Thyroid gland (tissue), 4 donors: Measurements from ENCODE around the gene FMN1.

ENCODE experiments used
- POLR2A ChIP-seq, 2 donors: fragments of 450-650 bp; IDR thresholded peaks; one replicate each; pipeline ENCODE4 v1.6.1; 2017; ENCODE audit warnings: antibody characterized with exemption in 2 of 2, mild to moderate bottlenecking in 2 of 2, moderate library complexity in 1 of 2
- TF ChIP-seq, protein P1 (sequence below), 6 experiments: fragments of 200-600 bp in 3 of 6; fragments of 450-650 bp in 3 of 6; sonication (generic) in 3 of 6; IDR thresholded peaks; one replicate each; pipeline ENCODE4 v1.5.1; 2016 to 2019; ENCODE audit warnings: antibody characterized with exemption in 6 of 6, mild to moderate bottlenecking in 2 of 6, inconsistent platforms in 1 of 6, moderate library complexity in 1 of 6

DNA sequence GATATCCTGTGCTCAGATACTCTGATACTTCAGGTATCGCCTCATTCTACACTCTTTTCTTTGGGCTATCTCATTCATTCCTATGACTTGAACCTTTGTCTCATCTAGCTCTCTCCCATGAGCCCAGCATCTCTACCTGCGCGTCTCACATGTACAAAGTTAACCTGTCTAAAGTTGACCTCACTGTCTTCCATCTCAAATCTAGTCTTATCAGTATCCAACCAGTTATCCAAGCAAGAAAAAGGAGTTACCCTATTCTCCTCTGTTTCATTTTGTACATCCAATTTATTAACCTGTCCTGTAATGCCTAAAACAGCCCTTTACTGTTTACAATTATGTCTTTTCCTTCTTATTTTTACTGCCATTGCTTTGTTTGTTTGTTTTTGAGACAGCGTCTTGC, 342.5 kb downstream of the FMN1 start:
- TF ChIP-seq, protein P1, sequence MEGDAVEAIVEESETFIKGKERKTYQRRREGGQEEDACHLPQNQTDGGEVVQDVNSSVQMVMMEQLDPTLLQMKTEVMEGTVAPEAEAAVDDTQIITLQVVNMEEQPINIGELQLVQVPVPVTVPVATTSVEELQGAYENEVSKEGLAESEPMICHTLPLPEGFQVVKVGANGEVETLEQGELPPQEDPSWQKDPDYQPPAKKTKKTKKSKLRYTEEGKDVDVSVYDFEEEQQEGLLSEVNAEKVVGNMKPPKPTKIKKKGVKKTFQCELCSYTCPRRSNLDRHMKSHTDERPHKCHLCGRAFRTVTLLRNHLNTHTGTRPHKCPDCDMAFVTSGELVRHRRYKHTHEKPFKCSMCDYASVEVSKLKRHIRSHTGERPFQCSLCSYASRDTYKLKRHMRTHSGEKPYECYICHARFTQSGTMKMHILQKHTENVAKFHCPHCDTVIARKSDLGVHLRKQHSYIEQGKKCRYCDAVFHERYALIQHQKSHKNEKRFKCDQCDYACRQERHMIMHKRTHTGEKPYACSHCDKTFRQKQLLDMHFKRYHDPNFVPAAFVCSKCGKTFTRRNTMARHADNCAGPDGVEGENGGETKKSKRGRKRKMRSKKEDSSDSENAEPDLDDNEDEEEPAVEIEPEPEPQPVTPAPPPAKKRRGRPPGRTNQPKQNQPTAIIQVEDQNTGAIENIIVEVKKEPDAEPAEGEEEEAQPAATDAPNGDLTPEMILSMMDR (IDR thresholded peaks at IDR 0.05) = no peak
- TF ChIP-seq POLR2A (IDR thresholded peaks at IDR 0.05) = no peak
